GM13977 (cell line): ENCODE results near the gene PES1.
"Not testable (repeated sequence)": the region's sequence is repeated elsewhere in the genome, so short reads cannot be mapped to it uniquely, and the experiment has no call there.

Experiments used
- DNase-seq: peaks from one replicate; pipeline ENCODE4 v3.0.0; 2012; ENCODE audit warnings: low spot score
- in situ Hi-C: fragments of 300-500 bp; cut with MboI; formaldehyde crosslinking; loops from one replicate; pipeline ENCODE4 v1.12.0; 2022; ENCODE audit warnings: low sequenced_read_pairs, low pct_unique_long_range_greater_than_20kb, mixed read lengths, inconsistent platforms; ENCODE audit not compliant: unreplicated experiment
- TF ChIP-seq, protein P1 (sequence below): IDR thresholded peaks from 2 replicates; pipeline ENCODE4 v1.5.1; 2012; ENCODE audit warnings: mild to moderate bottlenecking, control low read depth; ENCODE audit not compliant: insufficient read depth; ENCODE audit errors: extremely low read depth, missing control alignments

PES1 gene

DNA sequence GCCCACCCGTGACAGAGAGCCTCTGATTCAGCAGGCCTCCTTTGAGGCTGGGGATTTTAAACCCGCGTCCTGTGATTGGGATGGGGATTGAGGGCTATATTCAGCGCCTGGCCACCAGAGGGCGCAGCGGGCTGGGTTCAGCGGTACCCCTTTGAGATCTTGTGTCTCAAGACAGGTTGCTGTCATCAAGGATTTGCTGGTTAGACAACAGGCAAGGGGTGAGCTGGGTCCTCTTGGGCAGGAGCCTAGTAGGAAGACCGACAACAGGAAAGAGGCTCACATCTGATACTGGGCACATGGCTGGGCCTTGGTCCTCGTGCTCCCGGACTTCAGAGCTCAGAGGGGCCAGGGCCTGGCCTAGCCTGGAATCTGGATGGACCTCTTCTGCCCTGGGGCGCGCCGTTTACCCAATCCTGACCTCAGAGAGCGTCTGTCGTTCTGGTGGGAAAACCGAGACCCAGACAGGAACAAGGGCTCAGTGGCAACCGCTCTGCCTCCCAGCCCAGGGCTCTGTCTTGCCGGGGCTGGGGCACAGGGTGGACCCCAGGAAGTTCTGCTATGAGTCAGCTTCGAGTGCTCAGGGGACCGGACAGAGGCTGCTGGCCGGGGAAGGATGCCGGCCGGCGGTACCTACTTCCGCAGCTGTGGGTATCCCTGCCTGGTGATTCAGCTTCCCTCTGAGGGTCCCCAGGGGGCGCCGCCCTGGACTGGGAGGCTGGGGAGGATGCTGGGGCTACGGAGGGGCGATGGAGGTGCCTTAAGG, 42.9 kb upstream of the PES1 start:
- TF ChIP-seq, protein P1, sequence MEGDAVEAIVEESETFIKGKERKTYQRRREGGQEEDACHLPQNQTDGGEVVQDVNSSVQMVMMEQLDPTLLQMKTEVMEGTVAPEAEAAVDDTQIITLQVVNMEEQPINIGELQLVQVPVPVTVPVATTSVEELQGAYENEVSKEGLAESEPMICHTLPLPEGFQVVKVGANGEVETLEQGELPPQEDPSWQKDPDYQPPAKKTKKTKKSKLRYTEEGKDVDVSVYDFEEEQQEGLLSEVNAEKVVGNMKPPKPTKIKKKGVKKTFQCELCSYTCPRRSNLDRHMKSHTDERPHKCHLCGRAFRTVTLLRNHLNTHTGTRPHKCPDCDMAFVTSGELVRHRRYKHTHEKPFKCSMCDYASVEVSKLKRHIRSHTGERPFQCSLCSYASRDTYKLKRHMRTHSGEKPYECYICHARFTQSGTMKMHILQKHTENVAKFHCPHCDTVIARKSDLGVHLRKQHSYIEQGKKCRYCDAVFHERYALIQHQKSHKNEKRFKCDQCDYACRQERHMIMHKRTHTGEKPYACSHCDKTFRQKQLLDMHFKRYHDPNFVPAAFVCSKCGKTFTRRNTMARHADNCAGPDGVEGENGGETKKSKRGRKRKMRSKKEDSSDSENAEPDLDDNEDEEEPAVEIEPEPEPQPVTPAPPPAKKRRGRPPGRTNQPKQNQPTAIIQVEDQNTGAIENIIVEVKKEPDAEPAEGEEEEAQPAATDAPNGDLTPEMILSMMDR, result peak; percentile 89
- DNase-seq, result peak; percentile 96
- in situ Hi-C loops, result loop anchor here (5.0 to 25.0 kb wide), 2 partner anchors 123 to 253 kb away; no protein-coding TSS in a partner anchor

GRCh38 chr22:30631469-30631868, 39.8 kb upstream of the PES1 start:
- not testable (repeated sequence) for DNase-seq
- in situ Hi-C loops, result loop anchor here (25.0 kb wide), 1 partner anchor 256 kb away; no protein-coding TSS in a partner anchor

DNA sequence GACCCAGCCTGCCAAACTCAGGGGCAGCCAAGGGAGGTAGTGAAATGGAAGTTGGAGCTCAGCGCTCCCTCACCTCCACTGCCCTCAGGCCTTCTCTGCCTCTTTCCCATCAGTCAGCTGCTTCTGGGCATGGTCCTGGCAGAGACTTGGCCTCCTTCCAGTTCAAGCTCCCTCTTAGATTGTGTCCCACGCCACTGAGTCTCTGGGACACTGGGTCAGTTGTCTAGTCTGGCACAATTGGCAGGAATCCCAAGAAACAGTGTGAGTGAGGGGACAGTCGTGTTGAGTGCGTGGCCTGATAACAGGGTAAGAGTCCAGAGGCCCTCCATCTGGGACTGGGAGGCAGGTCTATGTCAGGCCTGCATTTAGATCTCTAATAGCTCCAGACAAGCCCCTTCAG, 36.8 kb upstream of the PES1 start:
- no peak for DNase-seq
- in situ Hi-C loops, result loop anchor here (25.0 kb wide), 1 partner anchor 259 kb away; no protein-coding TSS in a partner anchor
- TF ChIP-seq, protein P1, result no peak

DNA sequence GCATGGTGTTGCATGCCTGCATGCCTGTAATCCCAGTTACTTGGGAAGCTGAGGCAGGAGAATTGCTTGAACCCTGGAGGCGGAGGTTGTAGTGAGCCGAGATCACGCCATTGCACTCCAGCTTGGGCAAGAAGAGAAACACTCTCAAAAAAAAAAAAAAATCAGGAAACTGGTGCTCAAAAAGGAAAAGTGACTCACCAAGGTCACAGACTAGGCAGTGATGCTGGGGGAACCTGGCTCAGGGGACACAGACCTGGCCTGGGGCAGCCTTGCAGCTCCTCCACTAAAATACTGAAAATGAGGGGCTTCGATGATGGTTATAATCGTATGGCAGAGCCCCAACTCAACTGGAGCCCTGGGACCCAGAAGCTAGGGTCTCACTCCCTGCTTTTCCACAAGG, 35.8 kb upstream of the PES1 start:
- in situ Hi-C loops, result loop anchor here (25.0 kb wide), 1 partner anchor 260 kb away; no protein-coding TSS in a partner anchor
- TF ChIP-seq, protein P1, result no peak
- DNase-seq, result no peak

- TF ChIP-seq, protein P1, result no peak
- in situ Hi-C loops, result loop anchor here (25.0 kb wide), 1 partner anchor 261 kb away; no protein-coding TSS in a partner anchor
- DNase-seq, result no peak
These were observed 34.7 kb upstream of the PES1 start for GRCh38 chr22:30626413-30626812.

GRCh38 chr22:30619909-30620308, 28.2 kb upstream of the PES1 start:
- in situ Hi-C loops, DNase-seq: not testable (repeated sequence)

DNA sequence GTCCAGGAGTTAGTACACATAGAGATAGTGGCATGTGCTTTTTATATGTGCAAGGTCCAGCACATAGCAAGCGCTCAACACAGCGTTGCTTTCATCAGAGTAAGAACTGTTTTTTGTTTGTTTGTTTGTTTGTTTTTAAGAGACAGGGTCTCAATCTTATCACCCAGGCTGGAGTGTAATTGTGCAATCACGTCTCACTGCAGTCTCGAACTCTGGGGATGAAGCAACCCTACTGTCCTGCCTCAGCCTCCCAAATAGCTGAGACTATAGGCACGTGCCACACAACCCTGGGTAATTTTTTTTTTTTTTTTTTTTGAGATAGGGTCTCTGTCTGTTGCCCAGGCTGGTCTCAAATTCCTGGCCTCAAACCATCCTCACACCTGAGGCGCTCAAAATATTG, 26.1 kb upstream of the PES1 start:
- in situ Hi-C loops, result no loop called here
- TF ChIP-seq, protein P1, result no peak
- DNase-seq, result no peak

- TF ChIP-seq, protein P1, result no peak
- no peak for DNase-seq
- in situ Hi-C loops, result no loop called here
These were observed 23.8 kb upstream of the PES1 start for GRCh38 chr22:30615543-30615954.
